A549 (cell line): ENCODE data around the gene RNF38. TPM values are rescaled to one million over a fixed set of nuclear protein-coding genes. Genes with fewer than 3 reads are reported as not detected.

Experiments
- ATAC-seq, 2 experiments: fragments of 200-7000 bp in 1 of 2; fragments of >200 bp in 1 of 2; cut with Nextera tagmentation in 1 of 2; cut with Tn5 transposase in 1 of 2; 3 replicates each; pipeline versions ENCODE4 v1.8.0 to v1.9.1; 2018 to 2020; ENCODE audit warnings: mild to moderate bottlenecking in 1 of 2, moderate library complexity in 1 of 2
- CTCF ChIA-PET: fragments of 300-600 bp; sonication (Branson Sonifier 250); formaldehyde crosslinking; extraction: SDS; loops from one replicate; lab custom pipeline; 2021; ENCODE audit warnings: antibody characterized with exemption, inconsistent platforms; lab: Yijun Ruan, JAX
- POLR2A ChIA-PET: fragments of 350-600 bp; formaldehyde crosslinking; extraction: SDS; loops from one replicate; lab custom pipeline; 2021; ENCODE audit warnings: antibody characterized with exemption, inconsistent platforms; lab: Yijun Ruan, JAX
- DNase-seq, 2 experiments: peaks; one replicate each; pipeline versions ENCODE4 v3.0.0 to v3.0.0-alpha.2; 2011 to 2016; ENCODE audit warnings: low read depth in 1 of 2, low spot score in 1 of 2
- FAIRE-seq: peaks from 2 replicates; lab custom pipeline; 2011; peaks lifted over from hg19 to GRCh38; lab: Jason Lieb, UNC
- H3K27ac ChIP-seq, 2 experiments: fragments of >200 bp; sonication (Bioruptor Twin); formaldehyde crosslinking; 3 replicates each; pipeline ENCODE4 v1.5.1; 2016 to 2017
- H3K4me1 ChIP-seq: fragments of >200 bp; sonication (Bioruptor Twin); formaldehyde crosslinking; 3 replicates; pipeline ENCODE4 v1.6.1; 2016
- H3K4me2 ChIP-seq: fragments of >200 bp; sonication (Bioruptor Twin); formaldehyde crosslinking; 3 replicates; pipeline ENCODE4 v1.6.1; 2016
- H3K4me3 ChIP-seq: fragments of >200 bp; sonication (Bioruptor Twin); formaldehyde crosslinking; 3 replicates; pipeline ENCODE4 v1.5.1; 2016
- H3K9me3 ChIP-seq: fragments of >200 bp; sonication (Bioruptor Twin); formaldehyde crosslinking; 3 replicates; pipeline ENCODE4 v1.6.1; 2016
- CBX2 ChIP-seq: fragments of 200-600 bp; sonication (generic); IDR thresholded peaks from 2 replicates; pipeline ENCODE4 v1.6.1; 2016; ENCODE audit warnings: low read depth, mild to moderate bottlenecking, borderline replicate concordance
- CEBPB ChIP-seq, 2 experiments: fragments of >200 bp in 1 of 2; sonication (Bioruptor Twin) in 1 of 2; formaldehyde crosslinking in 1 of 2; IDR thresholded peaks; 2 replicates each; pipeline ENCODE4 v1.6.1; 2012 to 2016
- CHD2 ChIP-seq: fragments of 150-350 bp; IDR thresholded peaks from 2 replicates; pipeline ENCODE4 v1.6.1; 2014; ENCODE audit warnings: low read length; ENCODE audit not compliant: partially characterized antibody
- CTCF ChIP-seq: fragments of >200 bp; sonication (Bioruptor Twin); formaldehyde crosslinking; IDR thresholded peaks from 3 replicates; pipeline ENCODE4 v1.5.1; 2016
- E2F6 ChIP-seq: IDR thresholded peaks from 2 replicates; pipeline ENCODE4 v1.6.1; 2012; ENCODE audit warnings: low read depth, borderline replicate concordance
- EHF ChIP-seq: fragments of 250-450 bp; sonication (Bioruptor Pico); IDR thresholded peaks from 2 replicates; pipeline ENCODE4 v1.5.0; 2020; ENCODE audit warnings: mild to moderate bottlenecking
- EP300 ChIP-seq, 2 experiments: fragments of >200 bp; sonication (Bioruptor Twin); formaldehyde crosslinking; IDR thresholded peaks; 2 replicates in 1 of 2; 3 replicates in 1 of 2; pipeline ENCODE4 v1.6.1; 2016 to 2017
- FOSL2 ChIP-seq, 2 experiments: fragments of 450-650 bp in 1 of 2; fragments of >200 bp in 1 of 2; sonication (Bioruptor Twin) in 1 of 2; formaldehyde crosslinking; IDR thresholded peaks; 2 replicates each; pipeline versions ENCODE4 v1.5.0 to v1.6.1; 2016 to 2020; ENCODE audit warnings: mild to moderate bottlenecking in 1 of 2, moderate library complexity in 1 of 2
- FOXS1 ChIP-seq: fragments of 250-450 bp; sonication (Bioruptor Pico); IDR thresholded peaks from 2 replicates; pipeline ENCODE4 v1.5.0; 2020; ENCODE audit warnings: mild to moderate bottlenecking, moderate library complexity
- HMGXB4 ChIP-seq: fragments of 250-450 bp; sonication (Bioruptor Pico); IDR thresholded peaks from 2 replicates; pipeline ENCODE4 v1.5.0; 2021; ENCODE audit warnings: mild to moderate bottlenecking, moderate library complexity, borderline replicate concordance
- HOXB13 ChIP-seq: fragments of 250-450 bp; sonication (Bioruptor Pico); IDR thresholded peaks from 2 replicates; pipeline ENCODE4 v1.5.0; 2020; ENCODE audit warnings: low read depth, mild to moderate bottlenecking, moderate library complexity
- HOXB5 ChIP-seq: fragments of 250-450 bp; sonication (Bioruptor Pico); IDR thresholded peaks from 2 replicates; pipeline ENCODE4 v1.5.0; 2020; ENCODE audit warnings: mild to moderate bottlenecking, moderate library complexity
- JUN ChIP-seq, 2 experiments: fragments of >200 bp; sonication (Bioruptor Twin); formaldehyde crosslinking; IDR thresholded peaks; 2 replicates in 1 of 2; 3 replicates in 1 of 2; pipeline ENCODE4 v1.6.1; 2016 to 2017
- KDM5A ChIP-seq: fragments of 200-600 bp; sonication (generic); IDR thresholded peaks from 2 replicates; pipeline ENCODE4 v1.6.1; 2016; ENCODE audit warnings: antibody characterized with exemption, mild to moderate bottlenecking
- MAX ChIP-seq: IDR thresholded peaks from 2 replicates; pipeline ENCODE4 v1.6.1; 2012
- PBX3 ChIP-seq: IDR thresholded peaks from 2 replicates; pipeline ENCODE4 v1.6.1; 2012
- POLR2A ChIP-seq: IDR thresholded peaks from 2 replicates; pipeline ENCODE4 v1.6.1; 2012; ENCODE audit warnings: mild to moderate bottlenecking, low read length
- RAD21 ChIP-seq, 2 experiments: fragments of >200 bp in 1 of 2; sonication (Bioruptor Twin) in 1 of 2; formaldehyde crosslinking in 1 of 2; IDR thresholded peaks in 1 of 2; conservative IDR thresholded peaks in 1 of 2; 2 replicates in 1 of 2; 3 replicates in 1 of 2; pipeline ENCODE4 v1.6.1; 2012 to 2018; ENCODE audit warnings: inconsistent platforms in 1 of 2
- RCOR1 ChIP-seq: fragments of 150-350 bp; IDR thresholded peaks from 2 replicates; pipeline ENCODE4 v1.6.1; 2014; ENCODE audit warnings: antibody characterized with exemption, low read length, low read depth
- REST ChIP-seq: fragments of 200-600 bp; sonication (generic); IDR thresholded peaks from 2 replicates; pipeline ENCODE4 v1.6.1; 2016; ENCODE audit warnings: antibody characterized with exemption, mild to moderate bottlenecking, moderate library complexity
- SMC3 ChIP-seq: fragments of >200 bp; sonication (Bioruptor Twin); formaldehyde crosslinking; IDR thresholded peaks from 3 replicates; pipeline ENCODE4 v1.6.1; 2018; ENCODE audit warnings: inconsistent platforms
- TFCP2L1 ChIP-seq: fragments of 250-450 bp; sonication (Bioruptor Pico); IDR thresholded peaks from 2 replicates; pipeline ENCODE4 v1.5.0; 2021; ENCODE audit warnings: mild to moderate bottlenecking
- WGBS: methylation state at CpG from one replicate; pipeline ENCODE4 v1.1.6; 2017; ENCODE audit errors: missing lambda C conversion rate; 5-methylcytosine and 5-hydroxymethylcytosine counted together
- polyA plus RNA-seq, 4 experiments: library from polyadenylated mRNA; depleted of rRNA in 3 of 4; stranded (reverse); fragments of >200 nt; fragmentation: RNase III in 1 of 4; extraction: RNeasy Plus Mini Kit Qiagen cat#74134 plus additional on column Dnase treatment in 1 of 4; gene quantifications; 2 replicates in 3 of 4; 3 replicates in 1 of 4; pipeline ENCODE4 v1.2.3, GENCODE V29; 2011 to 2017

Gene RNF38
- polyA plus RNA-seq, 2 of the 4 experiments (the other 2 are of a cell fraction) = 8.7 to 13.2 TPM

GRCh38 chr9:36319806-36320205 lies 80.3 kb downstream of the RNF38 start:
- FAIRE-seq (no peak), ATAC-seq (peak; percentile 77 to 84), DNase-seq (peak; percentile 58 to 93)
- Histone ChIP-seq H3K4me3 (peak overlapping the region; percentile 14; the same call in 1 of the 3 replicates), H3K4me1 (peaks cover 61% of the 10 kb centered on the region), H3K27ac (peak overlapping the region; percentile 87 to 99), H3K9me3 (peaks cover 16% of the 10 kb centered on the region), H3K4me2 (peak overlapping the region; percentile 62)
- ChIA-PET POLR2A (interaction anchor here (1.0 to 4.6 kb wide), 3 partner anchors 9 to 129 kb away, joined by 3 to 40 read pairs (median 7); partner anchors contain the start of genes CLTA and GNE), CTCF (interaction anchor here (0.9 to 5.6 kb wide), 12 partner anchors 10 to 438 kb away, joined by 3 to 76 read pairs (median 4); partner anchors contain the start of gene GNE)
- no peak for TF ChIP-seq CTCF
- no peak for TF ChIP-seq TFCP2L1 (CRISPR knock-in tag)
- peak; percentile 53 to 59; a peak in 3 of 5 replicates for TF ChIP-seq JUN (IDR thresholded peaks at IDR 0.05)
- no peak for TF ChIP-seq EHF (CRISPR knock-in tag)
- TF ChIP-seq POLR2A = no peak
- TF ChIP-seq FOXS1 = no peak; the same call in 1 of the 2 replicates
- TF ChIP-seq RAD21 (conservative IDR thresholded peaks at IDR 0.05 in 1 of 2, IDR thresholded peaks at IDR 0.05 in 1 of 2) = peak in 1 of 2 experiments; percentile 22; a peak in 1 of 5 replicates
- TF ChIP-seq E2F6 = peak; percentile 55; the same call in 1 of the 2 replicates
- TF ChIP-seq CBX2 = no peak
- peak; percentile 9; the same call in 1 of the 3 replicates for TF ChIP-seq SMC3
- no peak for TF ChIP-seq FOSL2 (IDR thresholded peaks at IDR 0.05)
- no peak for TF ChIP-seq FOSL2 (CRISPR knock-in tag; IDR thresholded peaks at IDR 0.05)
- TF ChIP-seq CEBPB (IDR thresholded peaks at IDR 0.05) = peak in 1 of 2 experiments; percentile 66; a peak in 1 of 4 replicates
- no peak for TF ChIP-seq HMGXB4
- peak; percentile 74; the same call in 1 of the 2 replicates for TF ChIP-seq HOXB13
- TF ChIP-seq HOXB5 (CRISPR knock-in tag) = peak; percentile 49; the same call in 1 of the 2 replicates
- peak; percentile 74 for TF ChIP-seq MAX
- peak; percentile 34 to 46; a peak in 2 of 5 replicates for TF ChIP-seq EP300 (IDR thresholded peaks at IDR 0.05)
- WGBS = 3% methylated on average over 6 of the region's 6 CpGs

GRCh38 chr9:36319183-36319582 lies 80.9 kb downstream of the RNF38 start:
- DNase-seq (no peak), ATAC-seq (peak in 1 of 2 experiments; percentile 28; a peak in 3 of 6 replicates), FAIRE-seq (no peak)
- Histone ChIP-seq H3K27ac (peak overlapping the region; percentile 87 to 99), H3K9me3 (peaks cover 16% of the 10 kb centered on the region), H3K4me2 (peak overlapping the region; percentile 62), H3K4me3 (no peak overlapping the region), H3K4me1 (peaks cover 64% of the 10 kb centered on the region)
- CTCF ChIA-PET = interaction anchor here (1.1 to 5.6 kb wide), 8 partner anchors 11 to 437 kb away, joined by 3 to 76 read pairs (median 4); partner anchors contain the start of gene GNE
- no peak for TF ChIP-seq PBX3
- no peak for TF ChIP-seq HMGXB4
- no peak for TF ChIP-seq FOSL2 (IDR thresholded peaks at IDR 0.05)
- TF ChIP-seq FOSL2 (CRISPR knock-in tag; IDR thresholded peaks at IDR 0.05) = no peak
- no peak for TF ChIP-seq KDM5A
- no peak for TF ChIP-seq CHD2
- no peak for TF ChIP-seq REST
- no peak for TF ChIP-seq RCOR1
- 72% methylated on average over 7 of the region's 7 CpGs for WGBS
- POLR2A ChIA-PET = interaction anchor here (1.0 to 4.6 kb wide), 3 partner anchors 10 to 129 kb away, joined by 3 to 40 read pairs (median 7); partner anchors contain the start of genes CLTA and GNE
